Body of pancreas (tissue), 4 donors: ENCODE results near the gene EIF2AK3. TPM values are rescaled to one million over a fixed set of nuclear protein-coding genes. Genes with fewer than 3 reads are reported as not detected.
A peak's percentile ranks its signal among the peaks of the same experiment; 100 is the strongest.

Experiments
- ATAC-seq: fragments of 150-250 bp; one replicate; pipeline ENCODE4 v1.9.1; 2016
- DNase-seq, 4 donors: peaks; one replicate each; pipeline ENCODE4 v3.0.0-alpha.2; 2019
- H3K27ac ChIP-seq, 4 donors: fragments of 200-600 bp; sonication (generic); 1 replicate in 3 of 4; 2 replicates in 1 of 4; pipeline versions ENCODE4 v1.5.1 to v1.6.1; 2016 to 2019; ENCODE audit warnings: mild to moderate bottlenecking in 1 of 4, mixed read lengths in 1 of 4, moderate library complexity in 1 of 4
- H3K27me3 ChIP-seq, 2 donors: fragments of 200-600 bp; sonication (generic); one replicate each; pipeline ENCODE4 v1.6.0; 2016; ENCODE audit warnings: mild to moderate bottlenecking in 1 of 2
- H3K36me3 ChIP-seq, 2 donors: fragments of 200-600 bp; sonication (generic); replicated peaks in 1 of 2; 2 replicates each; pipeline ENCODE4 v1.5.1; 2016; ENCODE audit warnings: low read depth in 2 of 2; ENCODE audit not compliant: insufficient read depth in 1 of 2
- H3K4me1 ChIP-seq: fragments of 200-600 bp; sonication (generic); one replicate; pipeline ENCODE4 v1.6.0; 2016
- H3K4me3 ChIP-seq, 2 donors: fragments of 200-600 bp; sonication (generic); 1 replicate in 1 of 2; 2 replicates in 1 of 2; pipeline ENCODE4 v1.5.1; 2016 to 2019
- H3K9me3 ChIP-seq, 3 donors: fragments of 200-600 bp; sonication (generic); 1 replicate in 2 of 3; 2 replicates in 1 of 3; pipeline ENCODE4 v1.5.1; 2016
- POLR2A ChIP-seq, 3 donors: fragments of 450-650 bp; IDR thresholded peaks; one replicate each; pipeline ENCODE4 v1.6.1; 2016; ENCODE audit warnings: antibody characterized with exemption in 3 of 3, mild to moderate bottlenecking in 2 of 3
- WGBS, 2 donors: methylation state at CpG; one replicate each; pipeline ENCODE4 v1.1.5; 2017; 5-methylcytosine and 5-hydroxymethylcytosine counted together
- intact Hi-C: fragments of 100-400 bp; cut with DNase I; formaldehyde crosslinking; loops from one replicate; pipeline ENCODE4 v1.15.1; 2023
- total RNA-seq, 2 donors: library from RNA; depleted of rRNA; stranded (reverse); fragments of >200 nt; gene quantifications; one replicate each; pipeline ENCODE4 v1.1.0, GENCODE V29; 2016
- TF ChIP-seq, protein P1 (sequence below), 7 experiments: fragments of 450-650 bp in 4 of 7; fragments of 200-600 bp in 3 of 7; sonication (generic) in 3 of 7; IDR thresholded peaks; one replicate each; pipeline ENCODE4 v1.5.1; 2016 to 2019; ENCODE audit warnings: antibody characterized with exemption in 7 of 7

The EIF2AK3 gene
- total RNA-seq, 2 donors from 2014 or later: 42.5 to 43.6 TPM

DNA sequence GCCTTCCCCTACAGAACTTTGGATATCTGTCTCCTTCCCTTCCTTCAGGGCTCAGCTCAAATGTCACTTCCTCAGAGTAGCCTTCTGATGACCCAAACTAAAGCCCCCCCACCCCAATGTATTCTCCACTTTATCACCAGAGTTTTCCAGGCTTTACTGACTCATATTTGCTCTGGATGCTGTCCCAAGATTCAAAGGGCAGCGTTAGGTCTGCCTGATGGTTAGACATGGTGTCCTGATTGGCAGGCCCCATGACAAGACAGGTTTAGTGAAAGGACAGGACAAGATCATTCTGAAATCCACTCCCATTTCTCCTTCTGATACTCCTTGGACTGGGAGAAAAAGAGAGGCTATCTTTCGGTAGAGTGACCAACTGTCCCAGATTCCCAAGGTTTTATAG, 41.6 kb upstream of the EIF2AK3 start:
- intact Hi-C loops: no loop called here
- DNase-seq (peak in 3 of 4 donors; percentile 36 to 39 (median 38)), ATAC-seq (no peak)
- Histone ChIP-seq H3K27me3 (no peaks in the 10 kb centered on the region), H3K4me3 (no peak overlapping the region), H3K27ac (peak overlapping the region; percentile 52 to 74 (median 62)), H3K9me3 (peaks cover 0 to 5% (median 0%) of the 10 kb centered on the region in 3 donors), H3K36me3 (no peaks in the 10 kb centered on the region), H3K4me1 (peaks cover 47% of the 10 kb centered on the region)
- WGBS, 2 donors: 54 to 73% methylated on average over 2 of the region's 2 CpGs
- TF ChIP-seq POLR2A (IDR thresholded peaks at IDR 0.05): no peak
- TF ChIP-seq, protein P1, sequence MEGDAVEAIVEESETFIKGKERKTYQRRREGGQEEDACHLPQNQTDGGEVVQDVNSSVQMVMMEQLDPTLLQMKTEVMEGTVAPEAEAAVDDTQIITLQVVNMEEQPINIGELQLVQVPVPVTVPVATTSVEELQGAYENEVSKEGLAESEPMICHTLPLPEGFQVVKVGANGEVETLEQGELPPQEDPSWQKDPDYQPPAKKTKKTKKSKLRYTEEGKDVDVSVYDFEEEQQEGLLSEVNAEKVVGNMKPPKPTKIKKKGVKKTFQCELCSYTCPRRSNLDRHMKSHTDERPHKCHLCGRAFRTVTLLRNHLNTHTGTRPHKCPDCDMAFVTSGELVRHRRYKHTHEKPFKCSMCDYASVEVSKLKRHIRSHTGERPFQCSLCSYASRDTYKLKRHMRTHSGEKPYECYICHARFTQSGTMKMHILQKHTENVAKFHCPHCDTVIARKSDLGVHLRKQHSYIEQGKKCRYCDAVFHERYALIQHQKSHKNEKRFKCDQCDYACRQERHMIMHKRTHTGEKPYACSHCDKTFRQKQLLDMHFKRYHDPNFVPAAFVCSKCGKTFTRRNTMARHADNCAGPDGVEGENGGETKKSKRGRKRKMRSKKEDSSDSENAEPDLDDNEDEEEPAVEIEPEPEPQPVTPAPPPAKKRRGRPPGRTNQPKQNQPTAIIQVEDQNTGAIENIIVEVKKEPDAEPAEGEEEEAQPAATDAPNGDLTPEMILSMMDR (IDR thresholded peaks at IDR 0.05): no peak

DNA sequence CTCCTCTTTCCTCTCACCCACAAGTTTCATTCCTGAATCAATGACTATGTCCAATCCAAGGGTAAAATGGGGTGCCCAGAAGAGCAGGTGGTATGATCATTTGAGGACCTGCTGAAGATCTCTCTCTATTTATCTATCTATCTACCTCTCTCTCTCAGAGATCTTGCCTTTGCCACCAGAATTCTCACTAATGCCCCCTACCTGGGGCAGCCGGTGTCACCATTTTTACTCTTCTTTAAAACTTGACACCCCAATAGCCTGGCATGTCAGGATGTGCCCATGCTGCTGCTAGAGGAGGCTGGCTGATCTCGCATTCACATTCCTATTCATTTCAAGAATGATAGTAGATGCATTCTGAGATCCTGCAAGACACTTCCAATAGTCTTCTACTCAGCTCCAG, 40.0 kb upstream of the EIF2AK3 start:
- H3K36me3 ChIP-seq: no peaks in the 10 kb centered on the region
- intact Hi-C loops: no loop called here
- H3K27me3 ChIP-seq: no peaks in the 10 kb centered on the region
- WGBS, 2 donors: 82 to 95% methylated on average over 2 of the region's 2 CpGs
- H3K4me3 ChIP-seq: no peak overlapping the region
- no peak for ATAC-seq
- peaks cover 0 to 5% (median 0%) of the 10 kb centered on the region in 3 donors for H3K9me3 ChIP-seq
- no peak for DNase-seq
- peaks cover 47% of the 10 kb centered on the region for H3K4me1 ChIP-seq
- TF ChIP-seq, protein P1 (IDR thresholded peaks at IDR 0.05): no peak
- TF ChIP-seq POLR2A (IDR thresholded peaks at IDR 0.05): no peak
- peak overlapping the region; percentile 67 to 93 (median 89) for H3K27ac ChIP-seq

DNA sequence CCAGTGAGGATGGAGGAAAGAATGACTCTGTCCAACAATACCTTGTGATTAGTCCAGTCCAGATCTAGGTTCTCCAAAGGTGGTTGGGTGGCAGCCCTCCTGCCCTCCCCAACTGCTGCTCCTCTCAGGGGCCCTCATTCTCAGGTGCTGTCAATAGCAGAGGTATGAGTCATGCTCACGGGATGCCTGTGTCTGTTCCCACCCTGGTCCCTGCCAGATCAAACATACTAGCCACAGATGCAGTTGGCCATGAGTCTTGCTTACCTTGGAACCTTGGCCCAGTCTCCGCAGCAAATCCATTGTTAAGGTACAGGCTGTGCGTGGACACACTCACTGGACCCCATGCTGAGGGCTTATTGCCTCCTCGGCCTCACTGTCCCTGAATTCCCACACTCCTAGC, 39.3 kb upstream of the EIF2AK3 start:
- intact Hi-C loops: no loop called here
- DNase-seq: peak; percentile 87 to 97 (median 94)
- Histone ChIP-seq H3K4me1 (peaks cover 43% of the 10 kb centered on the region), H3K36me3 (no peaks in the 10 kb centered on the region), H3K4me3 (no peak overlapping the region), H3K27ac (peak overlapping the region; percentile 67 to 93 (median 89)), H3K27me3 (no peaks in the 10 kb centered on the region), H3K9me3 (peaks cover 0 to 5% (median 0%) of the 10 kb centered on the region in 3 donors)
- peak; percentile 54 to 66 (median 61) for TF ChIP-seq POLR2A (IDR thresholded peaks at IDR 0.05)
- TF ChIP-seq, protein P1 (IDR thresholded peaks at IDR 0.05): no peak
- ATAC-seq: peak; percentile 92
- 24 to 39% methylated on average over 3 to 4 of the region's 4 CpGs for WGBS, 2 donors

DNA sequence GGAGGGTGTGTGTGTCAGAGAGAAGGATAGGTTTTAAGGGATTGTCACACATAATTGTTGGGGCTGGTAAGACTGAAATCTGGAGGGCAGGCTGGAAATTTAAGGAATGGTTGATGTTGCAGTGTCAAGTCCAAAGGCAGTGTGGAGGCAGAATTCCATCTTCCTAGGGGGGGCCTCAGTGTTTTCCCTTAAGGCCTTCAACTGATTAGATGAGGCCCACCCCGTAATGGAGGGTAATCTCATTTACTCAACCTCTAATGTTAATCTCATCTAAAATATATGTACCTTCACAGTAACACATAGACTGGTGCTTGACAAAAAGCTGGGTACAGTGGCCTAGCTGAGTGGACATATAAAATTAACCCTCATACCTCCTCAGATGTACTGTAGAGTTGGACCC, 33.4 kb upstream of the EIF2AK3 start:
- no peak for DNase-seq
- Histone ChIP-seq H3K4me3 (no peak overlapping the region), H3K4me1 (peaks cover 20% of the 10 kb centered on the region), H3K36me3 (no peaks in the 10 kb centered on the region), H3K27me3 (no peaks in the 10 kb centered on the region), H3K9me3 (no peaks in the 10 kb centered on the region), H3K27ac (no peak overlapping the region)
- ATAC-seq: no peak
- WGBS, 2 donors: 91% methylated on average over 1 of the region's 1 CpG
- TF ChIP-seq POLR2A (IDR thresholded peaks at IDR 0.05): no peak
- TF ChIP-seq, protein P1 (IDR thresholded peaks at IDR 0.05): no peak
- intact Hi-C loops: no loop called here

DNA sequence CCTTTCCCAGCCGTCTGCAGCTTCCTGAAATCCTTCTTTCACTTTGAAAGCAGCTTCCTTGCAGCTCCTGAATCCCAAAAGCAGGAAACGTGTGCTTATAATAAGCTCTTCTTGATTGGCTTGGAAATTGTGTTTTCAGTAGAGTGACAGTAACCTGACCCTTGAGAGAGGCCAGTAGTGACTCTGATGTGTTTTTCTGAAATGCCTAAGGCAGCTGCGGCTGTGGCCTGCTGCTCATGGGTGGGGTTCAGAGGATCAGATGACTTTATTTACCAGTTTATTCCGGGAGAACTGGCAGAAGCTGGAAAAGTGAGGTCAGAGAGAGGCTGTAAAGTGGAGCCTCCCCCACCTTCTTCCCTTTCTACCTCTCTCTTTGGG, 32.3 kb upstream of the EIF2AK3 start:
- peak in 3 of 4 donors; percentile 27 to 49 (median 34) for DNase-seq
- WGBS, 2 donors: 35 to 60% methylated on average over 4 of the region's 4 CpGs

More for the DNA sequence above, 32.3 kb upstream of the EIF2AK3 start:
- Histone ChIP-seq H3K4me1 (peaks cover 18% of the 10 kb centered on the region), H3K27ac (peak overlapping the region; percentile 49 to 57 (median 56)), H3K4me3 (no peak overlapping the region), H3K27me3 (no peaks in the 10 kb centered on the region), H3K36me3 (no peaks in the 10 kb centered on the region), H3K9me3 (no peaks in the 10 kb centered on the region)
- ATAC-seq: peak; percentile 65
- TF ChIP-seq POLR2A (IDR thresholded peaks at IDR 0.05): peak in 1 of 3 donors; percentile 20
- TF ChIP-seq, protein P1 (IDR thresholded peaks at IDR 0.05): no peak
- intact Hi-C loops: no loop called here
